ENCODE measurements around the gene PFKL. TPM values are rescaled to one million over a fixed set of nuclear protein-coding genes. Genes with fewer than 3 reads are reported as not detected.
A peak's percentile ranks its signal among the peaks of the same experiment; 100 is the strongest.

The PFKL gene
- total RNA-seq, 4 donors from 2014 or later, result 185 to 288 (median 249) TPM

DNA sequence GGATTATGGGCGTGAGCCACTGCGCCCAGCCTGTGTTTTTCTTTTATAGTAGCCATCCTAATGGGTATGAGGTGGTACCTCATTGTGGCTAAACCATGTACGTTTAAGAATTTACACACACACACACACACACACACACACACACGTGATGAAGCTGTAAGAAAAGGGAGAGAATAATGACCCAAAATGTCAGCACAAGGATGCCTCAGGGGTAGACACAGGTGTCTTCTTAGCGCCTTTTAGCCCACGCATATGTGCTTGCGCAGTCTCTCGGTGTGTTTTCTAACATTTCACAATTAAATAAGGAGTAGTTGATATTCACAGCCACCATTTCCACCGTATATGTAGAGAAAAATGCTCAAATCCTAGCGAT lies 782 bp upstream of the PFKL start:
- H3K4me1 ChIP-seq, result peaks cover 27 to 65% (median 51%) of the 10 kb centered on the region in 4 donors

DNA sequence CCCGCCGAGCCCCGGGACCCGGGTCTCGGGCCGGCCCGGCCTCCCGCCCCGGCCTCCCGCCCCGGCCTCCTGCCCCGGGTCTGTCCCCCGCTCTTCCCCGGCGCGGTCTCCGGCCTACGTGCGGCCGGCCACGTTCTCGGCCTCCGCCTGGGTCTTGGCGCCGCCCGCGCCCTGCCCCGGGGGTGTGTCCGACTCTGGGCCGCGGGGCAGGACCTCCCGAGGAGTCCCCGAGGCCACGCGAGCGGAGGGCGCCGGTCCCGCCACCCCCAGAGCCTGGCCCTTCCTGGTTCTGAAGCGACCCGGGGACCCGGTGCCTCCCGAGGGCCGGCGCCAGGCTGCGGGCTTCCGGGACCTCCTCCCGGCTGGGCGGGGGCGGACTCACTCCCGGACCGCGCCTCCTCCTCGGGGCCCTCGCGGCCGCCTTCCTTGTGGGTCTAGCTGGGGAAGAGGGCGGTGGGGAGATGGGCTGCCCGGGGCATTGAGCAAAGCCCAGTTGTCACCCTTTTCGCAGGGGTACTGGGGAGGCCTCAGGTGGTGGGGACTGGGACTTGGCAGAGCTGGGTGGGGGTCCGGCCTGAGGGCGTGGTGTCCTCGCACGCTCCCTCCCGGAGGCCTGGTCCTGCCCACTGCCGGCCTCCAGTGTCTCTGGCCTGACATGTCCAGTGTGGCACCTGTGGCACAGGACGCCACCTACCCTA lies 558 bp downstream of the PFKL start:
- peaks cover 40 to 68% (median 57%) of the 10 kb centered on the region in 4 donors for H3K4me1 ChIP-seq
- peak overlapping the region; percentile 88 to 99 (median 92) for H3K4me3 ChIP-seq
- WGBS, 2 donors (ENCODE audit: low coverage in 1 of 2), result 1% methylated on average over 27 of the region's 67 CpGs; no CpG with 5 or more reads in 1 of the 2 donors
- in situ Hi-C loops (cut with MboI; ENCODE audit: low pct_ligation_motif_present in 1 of 4, low pct_unique_long_range_greater_than_20kb in 1 of 4, low sequenced_read_pairs in 3 of 4) (no loop called here), intact Hi-C loops (cut with DNase I; ENCODE audit: low total_unique reads) (no loop called here)
- H3K27me3 ChIP-seq, result no peaks in the 10 kb centered on the region
- DNase-seq, result peak; percentile 87
- H3K27ac ChIP-seq, result peak overlapping the region; percentile 94 to 98 (median 98)
- TF ChIP-seq POLR2AphosphoS5 (IDR thresholded peaks at IDR 0.05) (peak in 2 of 3 donors; percentile 77 to 81), EP300 (IDR thresholded peaks at IDR 0.05; ENCODE audit: low read depth) (no peak), POLR2A (IDR thresholded peaks at IDR 0.05) (peak; percentile 85)
- TF ChIP-seq, protein P1, sequence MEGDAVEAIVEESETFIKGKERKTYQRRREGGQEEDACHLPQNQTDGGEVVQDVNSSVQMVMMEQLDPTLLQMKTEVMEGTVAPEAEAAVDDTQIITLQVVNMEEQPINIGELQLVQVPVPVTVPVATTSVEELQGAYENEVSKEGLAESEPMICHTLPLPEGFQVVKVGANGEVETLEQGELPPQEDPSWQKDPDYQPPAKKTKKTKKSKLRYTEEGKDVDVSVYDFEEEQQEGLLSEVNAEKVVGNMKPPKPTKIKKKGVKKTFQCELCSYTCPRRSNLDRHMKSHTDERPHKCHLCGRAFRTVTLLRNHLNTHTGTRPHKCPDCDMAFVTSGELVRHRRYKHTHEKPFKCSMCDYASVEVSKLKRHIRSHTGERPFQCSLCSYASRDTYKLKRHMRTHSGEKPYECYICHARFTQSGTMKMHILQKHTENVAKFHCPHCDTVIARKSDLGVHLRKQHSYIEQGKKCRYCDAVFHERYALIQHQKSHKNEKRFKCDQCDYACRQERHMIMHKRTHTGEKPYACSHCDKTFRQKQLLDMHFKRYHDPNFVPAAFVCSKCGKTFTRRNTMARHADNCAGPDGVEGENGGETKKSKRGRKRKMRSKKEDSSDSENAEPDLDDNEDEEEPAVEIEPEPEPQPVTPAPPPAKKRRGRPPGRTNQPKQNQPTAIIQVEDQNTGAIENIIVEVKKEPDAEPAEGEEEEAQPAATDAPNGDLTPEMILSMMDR (IDR thresholded peaks at IDR 0.05), result peak in 1 of 5 experiments; percentile 13
- no peaks in the 10 kb centered on the region for H3K9me3 ChIP-seq
- H3K36me3 ChIP-seq, result no peaks in the 10 kb centered on the region

More for the DNA sequence above, 782 bp upstream of the PFKL start:
- Histone ChIP-seq H3K36me3 (no peaks in the 10 kb centered on the region), H3K4me3 (peak overlapping the region; percentile 71 to 99 (median 92)), H3K27me3 (no peaks in the 10 kb centered on the region), H3K27ac (peak overlapping the region; percentile 94 to 98 (median 98)), H3K9me3 (no peaks in the 10 kb centered on the region)
- in situ Hi-C loops (cut with MboI; ENCODE audit: low pct_ligation_motif_present in 1 of 4, low pct_unique_long_range_greater_than_20kb in 1 of 4, low sequenced_read_pairs in 3 of 4) (no loop called here), intact Hi-C loops (cut with DNase I; ENCODE audit: low total_unique reads) (no loop called here)
- WGBS, 2 donors (ENCODE audit: low coverage in 1 of 2), result 7 to 26% methylated on average over 3 to 10 of the region's 10 CpGs
- no peak for TF ChIP-seq POLR2A (IDR thresholded peaks at IDR 0.05)
- no peak for TF ChIP-seq POLR2AphosphoS5 (IDR thresholded peaks at IDR 0.05)
- no peak for TF ChIP-seq EP300 (IDR thresholded peaks at IDR 0.05; ENCODE audit: low read depth)
- TF ChIP-seq, protein P1 (IDR thresholded peaks at IDR 0.05), result no peak
- DNase-seq, result no peak

DNA sequence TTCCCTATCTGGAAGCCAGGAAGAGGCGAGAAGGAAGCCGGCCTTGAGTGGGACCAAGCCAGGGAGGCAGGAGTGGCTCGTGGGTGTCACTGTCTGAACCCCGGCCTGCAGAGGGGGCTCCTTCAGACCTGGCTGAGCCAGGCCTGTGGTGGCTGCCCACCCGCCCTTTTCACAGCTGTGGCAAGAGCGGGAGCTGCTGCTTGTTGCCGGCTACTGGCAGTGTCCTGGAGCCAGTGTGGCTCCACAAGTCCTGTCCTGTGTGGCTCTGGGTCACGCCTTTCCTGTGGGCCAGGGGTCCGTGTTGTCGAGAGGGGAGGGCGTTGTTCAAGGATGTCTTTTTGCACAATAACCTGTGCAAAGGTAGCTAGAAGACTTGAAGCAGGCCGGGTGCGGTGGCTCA lies 1.3 kb downstream of the PFKL start:
- 0 to 48% methylated on average over 2 to 13 of the region's 13 CpGs for WGBS, 2 donors (ENCODE audit: low coverage in 1 of 2)
- Histone ChIP-seq H3K36me3 (no peaks in the 10 kb centered on the region), H3K4me1 (peaks cover 40 to 70% (median 57%) of the 10 kb centered on the region in 4 donors), H3K4me3 (peak overlapping the region in 3 of 4 donors; percentile 92 to 99 (median 92)), H3K9me3 (no peaks in the 10 kb centered on the region), H3K27me3 (no peaks in the 10 kb centered on the region), H3K27ac (peak overlapping the region; percentile 94 to 98 (median 98))
- TF ChIP-seq EP300 (IDR thresholded peaks at IDR 0.05; ENCODE audit: low read depth) (no peak), POLR2AphosphoS5 (IDR thresholded peaks at IDR 0.05) (no peak), POLR2A (IDR thresholded peaks at IDR 0.05) (no peak)
- TF ChIP-seq, protein P1 (IDR thresholded peaks at IDR 0.05), result no peak
- intact Hi-C loops (cut with DNase I; ENCODE audit: low total_unique reads) (no loop called here), in situ Hi-C loops (cut with MboI; ENCODE audit: low pct_ligation_motif_present in 1 of 4, low pct_unique_long_range_greater_than_20kb in 1 of 4, low sequenced_read_pairs in 3 of 4) (no loop called here)
- DNase-seq, result no peak

DNA sequence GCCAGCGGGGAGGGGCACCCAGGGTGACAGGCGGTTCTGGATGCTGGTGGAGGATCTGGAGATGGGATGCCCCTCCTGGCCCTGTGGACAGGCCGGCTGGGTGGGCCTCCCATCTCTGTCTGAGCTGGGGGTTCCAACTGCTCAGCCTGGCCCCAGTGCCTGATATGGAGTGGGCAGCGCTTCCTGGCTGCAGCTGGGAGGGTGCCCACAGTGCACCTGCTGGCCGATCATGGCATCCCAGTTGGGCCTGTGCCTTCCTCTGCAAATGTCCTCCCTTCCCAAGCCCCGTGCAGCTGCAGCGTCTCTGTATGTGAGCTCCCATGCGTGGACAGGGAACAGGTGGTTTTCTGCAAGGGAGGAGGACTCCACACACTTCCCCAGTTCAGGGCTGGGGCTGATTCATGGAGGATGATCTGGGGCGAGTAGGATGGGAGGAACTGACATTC lies 2.1 kb downstream of the PFKL start:
- peak; percentile 43 for DNase-seq

More for the DNA sequence above, 2.1 kb downstream of the PFKL start:
- intact Hi-C loops (cut with DNase I; ENCODE audit: low total_unique reads), result no loop called here
- TF ChIP-seq EP300 (IDR thresholded peaks at IDR 0.05; ENCODE audit: low read depth), result no peak
- TF ChIP-seq, protein P1 (IDR thresholded peaks at IDR 0.05), result peak in 4 of 5 experiments; percentile 1 to 63 (median 42)
- peaks cover 40 to 70% (median 57%) of the 10 kb centered on the region in 4 donors for H3K4me1 ChIP-seq
- peak overlapping the region; percentile 94 to 98 (median 98) for H3K27ac ChIP-seq
- in situ Hi-C loops (cut with MboI; ENCODE audit: low pct_ligation_motif_present in 1 of 4, low pct_unique_long_range_greater_than_20kb in 1 of 4, low sequenced_read_pairs in 3 of 4), result no loop called here
- H3K36me3 ChIP-seq, result no peaks in the 10 kb centered on the region
- peak overlapping the region in 2 of 4 donors; percentile 92 to 99 for H3K4me3 ChIP-seq
- WGBS, 2 donors (ENCODE audit: low coverage in 1 of 2), result 44% methylated on average over 9 of the region's 9 CpGs; no CpG with 5 or more reads in 1 of the 2 donors
- H3K27me3 ChIP-seq, result no peaks in the 10 kb centered on the region
- H3K9me3 ChIP-seq, result no peaks in the 10 kb centered on the region
